ENCODE data around the gene SDC3. TPM values are rescaled to one million over a fixed set of nuclear protein-coding genes. Genes with fewer than 3 reads are reported as not detected.

Gene SDC3
- total RNA-seq, 1 experiment from 2014 or later, result 12.3 TPM

DNA sequence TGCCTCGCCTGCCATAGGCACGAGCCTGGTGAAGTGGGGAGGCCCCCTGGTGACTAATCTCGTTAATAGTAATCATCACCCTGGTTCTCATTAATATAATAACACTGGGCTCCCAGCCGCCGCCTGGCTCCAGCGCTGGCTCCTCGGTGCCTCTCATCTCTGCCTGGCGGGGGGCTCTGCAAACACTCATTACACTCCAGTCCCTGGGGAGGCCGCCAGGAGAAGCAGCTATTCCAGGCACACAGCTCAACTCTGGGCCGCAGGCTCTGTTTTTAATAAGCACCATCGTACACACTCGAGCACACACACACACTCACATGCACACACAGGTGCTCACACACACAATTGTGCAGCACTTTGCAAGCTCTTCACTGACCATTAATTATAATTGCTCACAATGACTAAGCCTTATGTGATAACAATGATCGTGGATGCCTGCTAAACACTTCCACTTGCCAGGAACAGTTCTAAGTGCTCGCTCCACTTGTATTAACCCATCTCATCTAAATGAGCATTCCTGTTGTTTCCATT is 52.2 kb downstream of the SDC3 start:
- Histone ChIP-seq H3K27me3 (0 out of 2 replicates have a peak, but pooled peaks cover 2% of the 10 kb centered on the region), H3K9me3 (no peaks in the 10 kb centered on the region), H3K4me3 (no peak overlapping the region), H3K36me3 (no peaks in the 10 kb centered on the region)
- peak; percentile 49 for DNase-seq

GRCh38 chr1:30855686-30856259 is 52.8 kb downstream of the SDC3 start:
- no peaks in the 10 kb centered on the region for H3K9me3 ChIP-seq

GRCh38 chr1:30853350-30853749 is 55.2 kb downstream of the SDC3 start:
- Histone ChIP-seq H3K4me3 (no peak overlapping the region), H3K36me3 (no peaks in the 10 kb centered on the region), H3K27me3 (0 out of 2 replicates have a peak, but pooled peaks cover 2% of the 10 kb centered on the region), H3K9me3 (no peaks in the 10 kb centered on the region)
- no peak for DNase-seq

More at GRCh38 chr1:30855686-30856259, 52.8 kb downstream of the SDC3 start:
- 0 out of 2 replicates have a peak, but pooled peaks cover 2% of the 10 kb centered on the region for H3K27me3 ChIP-seq
- H3K4me3 ChIP-seq, result no peak overlapping the region
- H3K36me3 ChIP-seq, result no peaks in the 10 kb centered on the region
- DNase-seq, result no peak

GRCh38 chr1:30852026-30852425 is 56.5 kb downstream of the SDC3 start:
- H3K4me3 ChIP-seq, result no peak overlapping the region
- peak; percentile 17 for DNase-seq
- H3K36me3 ChIP-seq, result no peaks in the 10 kb centered on the region
- H3K27me3 ChIP-seq, result 0 out of 2 replicates have a peak, but pooled peaks cover 2% of the 10 kb centered on the region
- H3K9me3 ChIP-seq, result no peaks in the 10 kb centered on the region

GRCh38 chr1:30851286-30851685 is 57.3 kb downstream of the SDC3 start:
- DNase-seq, result no peak
- H3K36me3 ChIP-seq, result no peaks in the 10 kb centered on the region
- H3K9me3 ChIP-seq, result no peaks in the 10 kb centered on the region
- H3K27me3 ChIP-seq, result peaks cover 4% of the 10 kb centered on the region; the same call in 1 of the 2 replicates
- H3K4me3 ChIP-seq, result no peak overlapping the region

- Histone ChIP-seq H3K27me3 (peaks cover 9% of the 10 kb centered on the region), H3K4me3 (no peak overlapping the region), H3K9me3 (no peaks in the 10 kb centered on the region), H3K36me3 (no peaks in the 10 kb centered on the region)
- DNase-seq, result no peak
Measured at GRCh38 chr1:30850607-30851006, 58.0 kb downstream of the SDC3 start.

GRCh38 chr1:30848130-30848529 is 60.4 kb downstream of the SDC3 start:
- Histone ChIP-seq H3K36me3 (no peaks in the 10 kb centered on the region), H3K9me3 (no peaks in the 10 kb centered on the region), H3K27me3 (peaks cover 10% of the 10 kb centered on the region), H3K4me3 (no peak overlapping the region)
- DNase-seq, result no peak

DNA sequence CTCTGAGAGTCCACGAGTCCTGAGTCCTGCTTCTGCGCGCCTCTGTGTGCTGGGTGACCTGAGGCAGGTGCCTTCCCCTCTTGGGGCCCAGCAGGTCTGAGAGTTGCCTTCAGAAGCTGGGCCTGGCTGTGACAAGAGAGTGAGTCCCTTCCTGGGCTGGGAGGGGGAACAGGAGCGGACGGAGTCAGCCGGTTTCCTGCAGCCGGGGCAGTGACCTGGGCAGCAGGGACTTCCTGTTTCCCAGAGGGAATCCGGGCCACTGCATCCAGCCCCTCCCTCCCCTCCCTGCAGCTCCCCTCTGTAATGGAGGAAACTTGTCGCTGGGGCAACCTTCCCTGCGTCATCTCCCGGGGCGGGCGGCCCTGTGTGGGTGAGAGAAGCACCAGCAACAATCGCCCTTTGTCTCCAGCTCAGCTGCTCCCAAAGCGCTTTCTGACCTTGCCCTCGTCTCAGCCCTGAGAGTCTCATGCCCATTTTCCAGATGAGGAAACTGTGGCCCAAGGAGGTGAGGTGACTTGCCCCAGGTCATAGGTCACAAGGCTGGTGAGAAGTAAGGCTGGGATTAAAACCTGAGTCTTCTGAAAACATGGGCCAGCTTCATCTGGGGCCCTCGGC is 61.1 kb downstream of the SDC3 start:
- Histone ChIP-seq H3K27me3 (peaks cover 10% of the 10 kb centered on the region), H3K36me3 (no peaks in the 10 kb centered on the region), H3K9me3 (no peaks in the 10 kb centered on the region), H3K4me3 (no peak overlapping the region)
- DNase-seq, result no peak

GRCh38 chr1:30846587-30846986 is 62.0 kb downstream of the SDC3 start:
- Histone ChIP-seq H3K36me3 (no peaks in the 10 kb centered on the region), H3K4me3 (no peak overlapping the region), H3K27me3 (peaks cover 10% of the 10 kb centered on the region), H3K9me3 (no peaks in the 10 kb centered on the region)
- no peak for DNase-seq

DNA sequence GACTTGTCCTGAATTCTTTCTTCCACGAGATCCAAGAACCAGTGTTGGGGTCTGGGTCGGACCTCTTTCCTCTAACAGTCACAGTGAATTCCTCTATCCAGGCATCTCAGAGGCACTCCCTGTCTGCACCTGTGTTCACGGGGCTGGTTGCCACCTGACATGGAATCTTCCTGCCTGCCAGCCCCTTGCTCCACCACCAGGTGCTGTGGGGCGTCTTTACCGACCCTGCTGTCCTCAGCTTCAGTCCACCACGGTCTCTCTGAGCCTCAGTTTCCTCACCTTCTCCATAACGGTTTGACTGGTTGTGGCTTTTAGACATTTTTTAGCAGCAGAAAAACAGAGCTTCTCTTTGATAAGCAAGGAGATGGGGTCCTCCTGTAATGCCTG is 62.7 kb downstream of the SDC3 start:
- Histone ChIP-seq H3K4me3 (no peak overlapping the region), H3K27me3 (peaks cover 10% of the 10 kb centered on the region), H3K36me3 (no peaks in the 10 kb centered on the region), H3K9me3 (no peaks in the 10 kb centered on the region)
- DNase-seq, result no peak

- H3K9me3 ChIP-seq, result no peaks in the 10 kb centered on the region
- no peak overlapping the region for H3K4me3 ChIP-seq
- H3K36me3 ChIP-seq, result no peaks in the 10 kb centered on the region
- no peak for DNase-seq
- peaks cover 10% of the 10 kb centered on the region for H3K27me3 ChIP-seq
Measured at GRCh38 chr1:30845237-30845903, 63.2 kb downstream of the SDC3 start.

- H3K36me3 ChIP-seq, result no peaks in the 10 kb centered on the region
- no peak for DNase-seq
- no peak overlapping the region for H3K4me3 ChIP-seq
- H3K27me3 ChIP-seq, result peaks cover 10% of the 10 kb centered on the region
- H3K9me3 ChIP-seq, result no peaks in the 10 kb centered on the region
Measured at GRCh38 chr1:30844631-30845030, 63.9 kb downstream of the SDC3 start.

DNA sequence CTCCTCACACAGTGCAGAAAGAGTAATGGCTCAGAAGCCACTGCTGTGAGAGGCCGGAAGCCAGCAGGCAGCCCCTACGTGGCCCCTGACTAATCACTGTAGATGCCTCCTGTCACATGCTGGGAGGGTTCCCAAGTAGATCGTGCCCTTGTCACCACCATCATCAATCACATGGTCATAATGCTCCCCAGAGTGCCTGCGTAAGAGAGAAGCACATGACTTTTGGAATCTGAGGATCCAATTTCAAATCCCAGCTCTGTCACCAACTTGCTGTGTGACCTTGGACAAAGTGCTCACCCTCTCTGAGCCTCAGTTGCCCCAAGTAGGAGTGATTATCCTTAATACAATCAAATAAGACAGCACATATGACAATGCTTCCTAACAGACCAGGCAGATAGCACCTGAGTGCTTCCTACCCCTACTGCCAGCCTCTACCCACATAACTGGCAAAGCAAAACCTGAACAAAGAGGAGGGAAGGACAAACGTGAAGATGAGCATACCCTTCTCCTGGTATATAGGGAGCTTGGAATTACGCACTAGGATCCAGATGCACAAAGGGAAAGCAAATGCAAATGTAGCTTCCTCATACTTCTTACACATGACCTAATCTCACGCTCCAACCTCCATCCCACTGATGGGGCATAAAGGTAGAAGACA is 65.7 kb downstream of the SDC3 start:
- Histone ChIP-seq H3K27me3 (peaks cover 10% of the 10 kb centered on the region), H3K36me3 (no peaks in the 10 kb centered on the region), H3K4me3 (no peak overlapping the region), H3K9me3 (no peaks in the 10 kb centered on the region)
- DNase-seq, result no peak

DNA sequence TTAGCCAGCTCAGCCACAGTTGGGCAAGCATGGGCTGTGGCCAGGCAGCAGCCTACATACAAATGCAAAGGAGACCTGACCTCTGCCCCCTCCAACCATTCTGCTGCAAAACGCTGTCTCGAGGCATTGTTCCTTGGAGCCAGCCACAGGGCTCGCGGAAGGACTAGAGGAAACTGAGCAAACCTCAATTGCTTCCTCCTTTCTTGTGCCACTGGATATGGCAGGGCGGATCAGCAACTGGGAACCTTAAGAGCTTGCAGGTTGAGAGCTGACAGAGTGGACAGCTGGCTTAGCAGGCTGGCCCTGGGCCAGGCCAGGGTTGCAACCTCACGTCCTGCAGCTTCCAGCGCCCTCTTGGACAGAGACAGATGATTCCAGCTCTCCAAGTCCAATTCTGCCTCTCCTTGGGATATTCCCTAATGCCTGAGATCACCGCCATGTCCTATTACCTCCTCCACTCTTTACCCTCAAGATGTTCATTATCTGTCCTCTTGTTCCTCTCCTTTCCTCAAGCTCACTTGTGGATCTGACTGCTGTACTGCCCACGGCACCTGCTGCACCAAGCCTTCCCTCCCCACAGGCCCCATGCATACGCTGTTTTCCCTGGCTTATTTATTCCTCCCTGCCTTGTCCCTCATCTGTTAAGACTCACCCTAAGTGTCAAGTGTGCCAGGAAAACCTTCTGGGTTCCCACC is 67.5 kb downstream of the SDC3 start:
- H3K9me3 ChIP-seq, result no peaks in the 10 kb centered on the region
- no peak for DNase-seq
- H3K4me3 ChIP-seq, result no peak overlapping the region
- no peaks in the 10 kb centered on the region for H3K36me3 ChIP-seq
- peaks cover 6% of the 10 kb centered on the region for H3K27me3 ChIP-seq

DNA sequence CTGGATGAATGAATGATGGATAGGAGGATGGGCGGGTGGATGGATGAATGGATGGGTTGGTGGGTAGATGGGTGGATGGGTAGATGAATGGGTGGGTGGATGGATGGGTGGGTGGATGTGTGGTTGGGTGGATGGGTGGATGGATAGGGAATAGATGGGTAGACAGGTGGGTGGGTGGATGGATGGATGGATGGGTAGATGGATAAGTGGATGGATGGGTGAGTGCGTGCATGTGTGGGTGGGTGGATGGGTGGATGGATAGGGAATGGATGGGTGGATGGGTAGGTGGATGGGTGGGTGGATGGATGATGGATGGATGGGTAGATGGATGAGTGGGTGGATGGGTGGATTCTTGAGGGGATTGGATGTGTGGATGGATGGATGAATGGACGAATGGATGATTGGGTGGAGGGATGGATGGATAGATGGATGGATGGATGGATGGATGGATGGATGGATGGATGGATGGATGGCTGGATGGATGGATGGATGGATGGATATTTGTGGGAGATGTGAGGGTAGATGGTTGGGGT is 68.7 kb downstream of the SDC3 start:
- DNase-seq, result no peak

DNA sequence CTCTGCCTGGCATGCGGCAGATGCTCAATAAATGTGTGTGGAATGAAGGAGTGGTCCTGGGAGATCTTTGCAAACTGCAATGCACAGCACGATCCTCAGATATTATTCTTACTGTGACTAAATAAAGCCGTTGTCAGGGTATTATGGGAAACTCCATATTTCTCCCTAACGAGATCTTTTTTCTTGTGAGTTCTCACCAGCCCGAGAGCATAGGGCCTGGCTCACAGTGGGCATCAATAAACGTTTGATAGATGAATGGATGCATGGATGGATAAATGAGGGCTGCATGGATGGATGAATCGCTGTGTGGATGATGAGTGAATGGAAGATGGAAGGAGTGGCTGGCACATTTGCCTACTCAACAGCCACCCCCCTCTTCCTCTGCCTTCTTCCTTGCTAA is 69.6 kb downstream of the SDC3 start:
- Histone ChIP-seq H3K4me3 (no peak overlapping the region), H3K36me3 (no peaks in the 10 kb centered on the region), H3K27me3 (no peaks in the 10 kb centered on the region), H3K9me3 (no peaks in the 10 kb centered on the region)
- DNase-seq, result no peak

More for the DNA sequence above, 68.7 kb downstream of the SDC3 start:
- H3K9me3 ChIP-seq, result no peaks in the 10 kb centered on the region
- no peak overlapping the region for H3K4me3 ChIP-seq
- H3K36me3 ChIP-seq, result no peaks in the 10 kb centered on the region
- no peaks in the 10 kb centered on the region for H3K27me3 ChIP-seq

All from MG63 (cell line).